HepG2 (cell line): ENCODE results near the gene MMP23B. TPM values are rescaled to one million over a fixed set of nuclear protein-coding genes. Genes with fewer than 3 reads are reported as not detected.

Source experiments
- GABPA ChIP-seq, 2 experiments: IDR thresholded peaks; 2 replicates each; pipeline ENCODE4 v1.6.1; 2011 to 2016; ENCODE audit warnings: low read depth in 2 of 2, low read length in 1 of 2, missing biosample characterization in 1 of 2, missing genetic modification characterization in 1 of 2
- GABPB1 ChIP-seq: IDR thresholded peaks from 2 replicates; pipeline ENCODE4 v1.6.1; 2016; ENCODE audit warnings: mild to moderate bottlenecking, missing genetic modification reagents, moderate library complexity, missing compliant biosample characterization
- KLF6 ChIP-seq: IDR thresholded peaks from 2 replicates; pipeline ENCODE4 v1.8.0; 2016; ENCODE audit warnings: missing biosample characterization, missing genetic modification reagents
- RARG ChIP-seq: sonication (generic); formaldehyde crosslinking; IDR thresholded peaks from 2 replicates; pipeline ENCODE4 v1.4.0; 2020; ENCODE audit warnings: low read depth, mild to moderate bottlenecking, missing genetic modification reagents
- REXO4 ChIP-seq: sonication (generic); formaldehyde crosslinking; IDR thresholded peaks from 2 replicates; pipeline ENCODE4 v1.8.0; 2022; ENCODE audit warnings: missing genetic modification reagents, mild to moderate bottlenecking, borderline replicate concordance
- SALL2 ChIP-seq: sonication (generic); formaldehyde crosslinking; IDR thresholded peaks from 2 replicates; pipeline ENCODE4 v1.8.1; 2023; ENCODE audit warnings: mild to moderate bottlenecking, missing genetic modification reagents, inconsistent platforms
- SCMH1 ChIP-seq: sonication (generic); formaldehyde crosslinking; IDR thresholded peaks from 2 replicates; pipeline ENCODE4 v1.9.0; 2021; ENCODE audit warnings: missing genetic modification reagents, mild to moderate bottlenecking, borderline replicate concordance
- ZNF274 ChIP-seq: sonication (generic); formaldehyde crosslinking; IDR thresholded peaks from 2 replicates; pipeline ENCODE4 v1.5.1; 2020; ENCODE audit warnings: mild to moderate bottlenecking, missing genetic modification reagents
- polyA plus RNA-seq, 8 experiments: library from polyadenylated mRNA; depleted of rRNA in 3 of 8; stranded (reverse) in 7 of 8; unstranded in 1 of 8; fragments of >200 nt; fragmentation: Illumina TruSeq in 4 of 8; extraction: Trizol in 4 of 8; gene quantifications; 2 replicates each; pipeline versions ENCODE4 v1.2.1 to v1.2.3, GENCODE V29; 2011 to 2016; ENCODE audit warnings: low read depth in 4 of 8, missing spikeins in 1 of 8, mixed read lengths in 1 of 8; ENCODE audit not compliant: insufficient read depth in 1 of 8
- total RNA-seq, 5 experiments: library from RNA; depleted of rRNA; stranded (reverse); fragments of >200 nt; fragmentation: Illumina TruSeq; extraction: Trizol; gene quantifications; 2 replicates each; pipeline ENCODE4 v1.2.3, GENCODE V29; 2016; ENCODE audit warnings: low read depth in 1 of 5
- TF ChIP-seq, protein P1 (sequence below): sonication (generic); formaldehyde crosslinking; IDR thresholded peaks from 2 replicates; pipeline ENCODE4 v1.5.0; 2020; ENCODE audit warnings: mild to moderate bottlenecking, missing genetic modification reagents, moderate library complexity
- TF ChIP-seq, protein P2 (sequence below): sonication (generic); formaldehyde crosslinking; IDR thresholded peaks from 2 replicates; pipeline ENCODE4 v1.4.0; 2020; ENCODE audit warnings: missing genetic modification reagents, borderline replicate concordance
- TF ChIP-seq, protein P3 (sequence below): sonication (generic); formaldehyde crosslinking; IDR thresholded peaks from 2 replicates; pipeline ENCODE4 v1.4.0; 2020; ENCODE audit warnings: missing genetic modification reagents
- TF ChIP-seq, protein P4 (sequence below): sonication (generic); formaldehyde crosslinking; IDR thresholded peaks from 2 replicates; pipeline ENCODE4 v1.4.0; 2020; ENCODE audit warnings: mild to moderate bottlenecking, missing genetic modification reagents

The MMP23B gene
- total and polyA plus RNA-seq, 2 of the 13 experiments (the other 11 are each of a cell fraction or from before 2014, with no cell fraction given): 0.61 to 0.75 TPM

DNA sequence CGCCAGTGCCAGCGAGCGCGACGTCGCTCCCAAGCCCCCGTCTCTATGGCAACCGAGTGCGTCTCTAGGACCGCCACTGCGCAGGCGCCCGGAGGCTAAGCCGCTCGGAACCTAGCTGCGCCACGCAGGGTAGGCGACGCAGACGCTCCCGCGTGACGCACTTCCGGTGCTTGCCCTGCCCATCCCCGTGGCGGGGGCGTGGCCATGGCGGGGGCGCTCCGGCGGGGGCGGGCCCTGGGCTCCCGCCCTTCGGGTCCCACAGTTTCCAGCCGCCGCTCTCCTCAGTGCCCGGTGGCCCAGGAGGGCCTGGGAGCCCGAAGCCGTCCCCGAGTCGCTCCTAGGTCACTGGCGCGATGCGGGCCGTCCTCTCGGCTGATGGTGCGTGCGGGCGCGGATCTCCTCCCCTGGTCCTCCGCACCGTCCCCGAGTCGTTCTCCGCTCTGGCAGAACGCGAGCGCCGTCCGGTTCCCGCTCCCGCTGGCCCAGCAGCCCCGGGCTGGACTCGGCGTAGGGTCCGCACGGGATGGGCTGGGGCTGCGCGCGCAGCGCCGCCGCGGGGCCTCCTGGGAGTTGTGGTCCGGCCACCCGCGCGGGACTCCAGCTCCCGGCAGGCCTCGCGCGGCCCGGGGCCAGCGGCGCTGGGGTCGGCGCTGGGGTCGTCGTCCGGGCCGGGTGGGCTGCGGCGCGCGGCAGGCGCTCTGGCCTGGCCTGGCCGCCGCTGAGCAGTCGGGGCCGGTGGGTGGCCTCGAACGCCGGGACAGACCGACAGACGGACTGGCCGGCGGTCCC, 16.5 kb upstream of the MMP23B start, which contains the start of gene MIB2 (continued):
- TF ChIP-seq, protein P1, sequence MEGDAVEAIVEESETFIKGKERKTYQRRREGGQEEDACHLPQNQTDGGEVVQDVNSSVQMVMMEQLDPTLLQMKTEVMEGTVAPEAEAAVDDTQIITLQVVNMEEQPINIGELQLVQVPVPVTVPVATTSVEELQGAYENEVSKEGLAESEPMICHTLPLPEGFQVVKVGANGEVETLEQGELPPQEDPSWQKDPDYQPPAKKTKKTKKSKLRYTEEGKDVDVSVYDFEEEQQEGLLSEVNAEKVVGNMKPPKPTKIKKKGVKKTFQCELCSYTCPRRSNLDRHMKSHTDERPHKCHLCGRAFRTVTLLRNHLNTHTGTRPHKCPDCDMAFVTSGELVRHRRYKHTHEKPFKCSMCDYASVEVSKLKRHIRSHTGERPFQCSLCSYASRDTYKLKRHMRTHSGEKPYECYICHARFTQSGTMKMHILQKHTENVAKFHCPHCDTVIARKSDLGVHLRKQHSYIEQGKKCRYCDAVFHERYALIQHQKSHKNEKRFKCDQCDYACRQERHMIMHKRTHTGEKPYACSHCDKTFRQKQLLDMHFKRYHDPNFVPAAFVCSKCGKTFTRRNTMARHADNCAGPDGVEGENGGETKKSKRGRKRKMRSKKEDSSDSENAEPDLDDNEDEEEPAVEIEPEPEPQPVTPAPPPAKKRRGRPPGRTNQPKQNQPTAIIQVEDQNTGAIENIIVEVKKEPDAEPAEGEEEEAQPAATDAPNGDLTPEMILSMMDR (CRISPR knock-in tag): 0 out of 2 replicates have a peak, but pooled peaks have one; percentile 10
- TF ChIP-seq REXO4 (CRISPR knock-in tag) (no peak), KLF6 (CRISPR knock-in tag) (peak; percentile 78; the same call in 1 of the 2 replicates), GABPB1 (CRISPR knock-in tag) (peak; percentile 98), SALL2 (CRISPR knock-in tag) (peak; percentile 71; the same call in 1 of the 2 replicates), SCMH1 (no peak), ZNF274 (CRISPR knock-in tag) (no peak), RARG (CRISPR knock-in tag) (no peak), GABPA (IDR thresholded peaks at IDR 0.05; ENCODE audit: low read depth, low read length) (no peak), GABPA (CRISPR knock-in tag; IDR thresholded peaks at IDR 0.05; ENCODE audit: low read depth) (peak; percentile 92)
- TF ChIP-seq, protein P2, sequence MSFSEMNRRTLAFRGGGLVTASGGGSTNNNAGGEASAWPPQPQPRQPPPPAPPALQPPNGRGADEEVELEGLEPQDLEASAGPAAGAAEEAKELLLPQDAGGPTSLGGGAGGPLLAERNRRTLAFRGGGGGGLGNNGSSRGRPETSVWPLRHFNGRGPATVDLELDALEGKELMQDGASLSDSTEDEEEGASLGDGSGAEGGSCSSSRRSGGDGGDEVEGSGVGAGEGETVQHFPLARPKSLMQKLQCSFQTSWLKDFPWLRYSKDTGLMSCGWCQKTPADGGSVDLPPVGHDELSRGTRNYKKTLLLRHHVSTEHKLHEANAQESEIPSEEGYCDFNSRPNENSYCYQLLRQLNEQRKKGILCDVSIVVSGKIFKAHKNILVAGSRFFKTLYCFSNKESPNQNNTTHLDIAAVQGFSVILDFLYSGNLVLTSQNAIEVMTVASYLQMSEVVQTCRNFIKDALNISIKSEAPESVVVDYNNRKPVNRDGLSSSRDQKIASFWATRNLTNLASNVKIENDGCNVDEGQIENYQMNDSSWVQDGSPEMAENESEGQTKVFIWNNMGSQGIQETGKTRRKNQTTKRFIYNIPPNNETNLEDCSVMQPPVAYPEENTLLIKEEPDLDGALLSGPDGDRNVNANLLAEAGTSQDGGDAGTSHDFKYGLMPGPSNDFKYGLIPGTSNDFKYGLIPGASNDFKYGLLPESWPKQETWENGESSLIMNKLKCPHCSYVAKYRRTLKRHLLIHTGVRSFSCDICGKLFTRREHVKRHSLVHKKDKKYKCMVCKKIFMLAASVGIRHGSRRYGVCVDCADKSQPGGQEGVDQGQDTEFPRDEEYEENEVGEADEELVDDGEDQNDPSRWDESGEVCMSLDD (CRISPR knock-in tag): no peak
- TF ChIP-seq, protein P3, sequence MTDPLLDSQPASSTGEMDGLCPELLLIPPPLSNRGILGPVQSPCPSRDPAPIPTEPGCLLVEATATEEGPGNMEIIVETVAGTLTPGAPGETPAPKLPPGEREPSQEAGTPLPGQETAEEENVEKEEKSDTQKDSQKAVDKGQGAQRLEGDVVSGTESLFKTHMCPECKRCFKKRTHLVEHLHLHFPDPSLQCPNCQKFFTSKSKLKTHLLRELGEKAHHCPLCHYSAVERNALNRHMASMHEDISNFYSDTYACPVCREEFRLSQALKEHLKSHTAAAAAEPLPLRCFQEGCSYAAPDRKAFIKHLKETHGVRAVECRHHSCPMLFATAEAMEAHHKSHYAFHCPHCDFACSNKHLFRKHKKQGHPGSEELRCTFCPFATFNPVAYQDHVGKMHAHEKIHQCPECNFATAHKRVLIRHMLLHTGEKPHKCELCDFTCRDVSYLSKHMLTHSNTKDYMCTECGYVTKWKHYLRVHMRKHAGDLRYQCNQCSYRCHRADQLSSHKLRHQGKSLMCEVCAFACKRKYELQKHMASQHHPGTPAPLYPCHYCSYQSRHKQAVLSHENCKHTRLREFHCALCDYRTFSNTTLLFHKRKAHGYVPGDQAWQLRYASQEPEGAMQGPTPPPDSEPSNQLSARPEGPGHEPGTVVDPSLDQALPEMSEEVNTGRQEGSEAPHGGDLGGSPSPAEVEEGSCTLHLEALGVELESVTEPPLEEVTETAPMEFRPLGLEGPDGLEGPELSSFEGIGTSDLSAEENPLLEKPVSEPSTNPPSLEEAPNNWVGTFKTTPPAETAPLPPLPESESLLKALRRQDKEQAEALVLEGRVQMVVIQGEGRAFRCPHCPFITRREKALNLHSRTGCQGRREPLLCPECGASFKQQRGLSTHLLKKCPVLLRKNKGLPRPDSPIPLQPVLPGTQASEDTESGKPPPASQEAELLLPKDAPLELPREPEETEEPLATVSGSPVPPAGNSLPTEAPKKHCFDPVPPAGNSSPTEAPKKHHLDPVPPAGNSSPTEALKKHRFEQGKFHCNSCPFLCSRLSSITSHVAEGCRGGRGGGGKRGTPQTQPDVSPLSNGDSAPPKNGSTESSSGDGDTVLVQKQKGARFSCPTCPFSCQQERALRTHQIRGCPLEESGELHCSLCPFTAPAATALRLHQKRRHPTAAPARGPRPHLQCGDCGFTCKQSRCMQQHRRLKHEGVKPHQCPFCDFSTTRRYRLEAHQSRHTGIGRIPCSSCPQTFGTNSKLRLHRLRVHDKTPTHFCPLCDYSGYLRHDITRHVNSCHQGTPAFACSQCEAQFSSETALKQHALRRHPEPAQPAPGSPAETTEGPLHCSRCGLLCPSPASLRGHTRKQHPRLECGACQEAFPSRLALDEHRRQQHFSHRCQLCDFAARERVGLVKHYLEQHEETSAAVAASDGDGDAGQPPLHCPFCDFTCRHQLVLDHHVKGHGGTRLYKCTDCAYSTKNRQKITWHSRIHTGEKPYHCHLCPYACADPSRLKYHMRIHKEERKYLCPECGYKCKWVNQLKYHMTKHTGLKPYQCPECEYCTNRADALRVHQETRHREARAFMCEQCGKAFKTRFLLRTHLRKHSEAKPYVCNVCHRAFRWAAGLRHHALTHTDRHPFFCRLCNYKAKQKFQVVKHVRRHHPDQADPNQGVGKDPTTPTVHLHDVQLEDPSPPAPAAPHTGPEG (CRISPR knock-in tag): 0 out of 2 replicates have a peak, but pooled peaks have one; percentile 51
- TF ChIP-seq, protein P4, sequence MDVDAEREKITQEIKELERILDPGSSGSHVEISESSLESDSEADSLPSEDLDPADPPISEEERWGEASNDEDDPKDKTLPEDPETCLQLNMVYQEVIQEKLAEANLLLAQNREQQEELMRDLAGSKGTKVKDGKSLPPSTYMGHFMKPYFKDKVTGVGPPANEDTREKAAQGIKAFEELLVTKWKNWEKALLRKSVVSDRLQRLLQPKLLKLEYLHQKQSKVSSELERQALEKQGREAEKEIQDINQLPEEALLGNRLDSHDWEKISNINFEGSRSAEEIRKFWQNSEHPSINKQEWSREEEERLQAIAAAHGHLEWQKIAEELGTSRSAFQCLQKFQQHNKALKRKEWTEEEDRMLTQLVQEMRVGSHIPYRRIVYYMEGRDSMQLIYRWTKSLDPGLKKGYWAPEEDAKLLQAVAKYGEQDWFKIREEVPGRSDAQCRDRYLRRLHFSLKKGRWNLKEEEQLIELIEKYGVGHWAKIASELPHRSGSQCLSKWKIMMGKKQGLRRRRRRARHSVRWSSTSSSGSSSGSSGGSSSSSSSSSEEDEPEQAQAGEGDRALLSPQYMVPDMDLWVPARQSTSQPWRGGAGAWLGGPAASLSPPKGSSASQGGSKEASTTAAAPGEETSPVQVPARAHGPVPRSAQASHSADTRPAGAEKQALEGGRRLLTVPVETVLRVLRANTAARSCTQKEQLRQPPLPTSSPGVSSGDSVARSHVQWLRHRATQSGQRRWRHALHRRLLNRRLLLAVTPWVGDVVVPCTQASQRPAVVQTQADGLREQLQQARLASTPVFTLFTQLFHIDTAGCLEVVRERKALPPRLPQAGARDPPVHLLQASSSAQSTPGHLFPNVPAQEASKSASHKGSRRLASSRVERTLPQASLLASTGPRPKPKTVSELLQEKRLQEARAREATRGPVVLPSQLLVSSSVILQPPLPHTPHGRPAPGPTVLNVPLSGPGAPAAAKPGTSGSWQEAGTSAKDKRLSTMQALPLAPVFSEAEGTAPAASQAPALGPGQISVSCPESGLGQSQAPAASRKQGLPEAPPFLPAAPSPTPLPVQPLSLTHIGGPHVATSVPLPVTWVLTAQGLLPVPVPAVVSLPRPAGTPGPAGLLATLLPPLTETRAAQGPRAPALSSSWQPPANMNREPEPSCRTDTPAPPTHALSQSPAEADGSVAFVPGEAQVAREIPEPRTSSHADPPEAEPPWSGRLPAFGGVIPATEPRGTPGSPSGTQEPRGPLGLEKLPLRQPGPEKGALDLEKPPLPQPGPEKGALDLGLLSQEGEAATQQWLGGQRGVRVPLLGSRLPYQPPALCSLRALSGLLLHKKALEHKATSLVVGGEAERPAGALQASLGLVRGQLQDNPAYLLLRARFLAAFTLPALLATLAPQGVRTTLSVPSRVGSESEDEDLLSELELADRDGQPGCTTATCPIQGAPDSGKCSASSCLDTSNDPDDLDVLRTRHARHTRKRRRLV (CRISPR knock-in tag): no peak
